GM10847 (cell line): ENCODE measurements around the gene JARID2.

Source experiments
- POLR2A ChIP-seq: IDR thresholded peaks from 2 replicates; pipeline ENCODE4 v1.6.1; 2011; ENCODE audit not compliant: insufficient read length; ENCODE audit errors: extremely low read depth

JARID2 gene

GRCh38 chr6:15322781-15323536 lies 77.1 kb downstream of the JARID2 start:
- TF ChIP-seq POLR2A = no peak

GRCh38 chr6:15324427-15324985 lies 78.6 kb downstream of the JARID2 start:
- no peak for TF ChIP-seq POLR2A

- TF ChIP-seq POLR2A = no peak
Observed at GRCh38 chr6:15325540-15325955, 79.7 kb downstream of the JARID2 start.

- TF ChIP-seq POLR2A = no peak
Observed at GRCh38 chr6:15326067-15326614, 80.3 kb downstream of the JARID2 start.

- TF ChIP-seq POLR2A = no peak
Observed at GRCh38 chr6:15327271-15327670, 81.4 kb downstream of the JARID2 start.

- TF ChIP-seq POLR2A = no peak
Observed at GRCh38 chr6:15329197-15329671, 83.4 kb downstream of the JARID2 start.

GRCh38 chr6:15330174-15330944 lies 84.5 kb downstream of the JARID2 start:
- TF ChIP-seq POLR2A = no peak

GRCh38 chr6:15331143-15331542 lies 85.3 kb downstream of the JARID2 start:
- TF ChIP-seq POLR2A = no peak

- TF ChIP-seq POLR2A = no peak
Observed at GRCh38 chr6:15331629-15332251, 85.9 kb downstream of the JARID2 start.

- TF ChIP-seq POLR2A = no peak
Observed at GRCh38 chr6:15332446-15332845, 86.6 kb downstream of the JARID2 start.

- TF ChIP-seq POLR2A = no peak
Observed at GRCh38 chr6:15335385-15335784, 89.5 kb downstream of the JARID2 start.

- TF ChIP-seq POLR2A = no peak
Observed at GRCh38 chr6:15335916-15336315, 90.0 kb downstream of the JARID2 start.

GRCh38 chr6:15336900-15337560 lies 91.2 kb downstream of the JARID2 start:
- no peak for TF ChIP-seq POLR2A

GRCh38 chr6:15337582-15337981 lies 91.7 kb downstream of the JARID2 start:
- no peak for TF ChIP-seq POLR2A

- no peak for TF ChIP-seq POLR2A
Observed at GRCh38 chr6:15338476-15338875, 92.6 kb downstream of the JARID2 start.
